HepG2 (cell line): ENCODE measurements around the gene YBX2. TPM values are rescaled to one million over a fixed set of nuclear protein-coding genes. Genes with fewer than 3 reads are reported as not detected.

Source experiments
- ARNT2 ChIP-seq: sonication (generic); formaldehyde crosslinking; IDR thresholded peaks from 2 replicates; pipeline ENCODE4 v1.8.0; 2022; ENCODE audit warnings: mild to moderate bottlenecking, low read depth, missing genetic modification reagents, moderate library complexity
- ELF3 ChIP-seq: IDR thresholded peaks from 2 replicates; pipeline ENCODE4 v1.6.1; 2016; ENCODE audit warnings: missing genetic modification reagents, missing compliant biosample characterization
- MATR3 ChIP-seq: sonication (generic); formaldehyde crosslinking; IDR thresholded peaks from 2 replicates; pipeline ENCODE4 v1.4.0; 2020; ENCODE audit warnings: missing genetic modification reagents
- NR2F2 ChIP-seq: IDR thresholded peaks from 2 replicates; pipeline ENCODE4 v1.6.1; 2012; ENCODE audit warnings: low read depth, inconsistent platforms, borderline replicate concordance
- PAX8 ChIP-seq: sonication (generic); formaldehyde crosslinking; IDR thresholded peaks from 2 replicates; pipeline ENCODE4 v1.8.0; 2022; ENCODE audit warnings: mild to moderate bottlenecking, missing genetic modification reagents, borderline replicate concordance
- POLR2A ChIP-seq, 2 experiments: IDR thresholded peaks; 2 replicates each; pipeline ENCODE4 v1.6.1; 2011; ENCODE audit warnings: low read depth in 2 of 2, low read length in 2 of 2, mild to moderate bottlenecking in 1 of 2, moderate library complexity in 1 of 2; ENCODE audit not compliant: insufficient read depth in 1 of 2
- PPARG ChIP-seq: conservative IDR thresholded peaks from 2 replicates; pipeline ENCODE4 v1.6.1; 2016; ENCODE audit warnings: missing biosample characterization, missing genetic modification reagents
- SALL1 ChIP-seq: sonication (generic); formaldehyde crosslinking; IDR thresholded peaks from 2 replicates; pipeline ENCODE4 v1.8.0; 2022; ENCODE audit warnings: mild to moderate bottlenecking, missing genetic modification reagents
- SNAI1 ChIP-seq: sonication (generic); formaldehyde crosslinking; IDR thresholded peaks from 2 replicates; pipeline ENCODE4 v1.5.0; 2020; ENCODE audit warnings: mild to moderate bottlenecking, missing genetic modification reagents, borderline replicate concordance
- ZNF207 ChIP-seq: fragments of 450-650 bp; IDR thresholded peaks from 2 replicates; pipeline ENCODE4 v1.6.1; 2016; ENCODE audit warnings: antibody characterized with exemption, borderline replicate concordance
- ZNF260 ChIP-seq: sonication (generic); formaldehyde crosslinking; IDR thresholded peaks from 2 replicates; pipeline ENCODE4 v1.4.0; 2020; ENCODE audit warnings: missing genetic modification reagents, low read depth, mild to moderate bottlenecking, borderline replicate concordance
- ZNF768 ChIP-seq: sonication (generic); formaldehyde crosslinking; IDR thresholded peaks from 2 replicates; pipeline ENCODE4 v1.4.0; 2020; ENCODE audit warnings: missing genetic modification reagents
- polyA plus RNA-seq, 8 experiments: library from polyadenylated mRNA; depleted of rRNA in 3 of 8; stranded (reverse) in 7 of 8; unstranded in 1 of 8; fragments of >200 nt; fragmentation: Illumina TruSeq in 4 of 8; extraction: Trizol in 4 of 8; gene quantifications; 2 replicates each; pipeline versions ENCODE4 v1.2.1 to v1.2.3, GENCODE V29; 2011 to 2016; ENCODE audit warnings: low read depth in 4 of 8, missing spikeins in 1 of 8, mixed read lengths in 1 of 8; ENCODE audit not compliant: insufficient read depth in 1 of 8
- total RNA-seq, 5 experiments: library from RNA; depleted of rRNA; stranded (reverse); fragments of >200 nt; fragmentation: Illumina TruSeq; extraction: Trizol; gene quantifications; 2 replicates each; pipeline ENCODE4 v1.2.3, GENCODE V29; 2016; ENCODE audit warnings: low read depth in 1 of 5
- TF ChIP-seq, protein P1 (sequence below): sonication (generic); formaldehyde crosslinking; IDR thresholded peaks from one replicate; pipeline ENCODE4 v1.5.1; 2020; ENCODE audit warnings: mild to moderate bottlenecking, missing genetic modification reagents; ENCODE audit errors: not compliant biosample characterization
- TF ChIP-seq, protein P2 (sequence below): sonication (generic); formaldehyde crosslinking; IDR thresholded peaks from 2 replicates; pipeline ENCODE4 v1.8.1; 2023; ENCODE audit warnings: mild to moderate bottlenecking, moderate library complexity, missing genetic modification reagents
- TF ChIP-seq, protein P3 (sequence below): sonication (generic); formaldehyde crosslinking; IDR thresholded peaks from 2 replicates; pipeline ENCODE4 v1.5.0; 2020; ENCODE audit warnings: missing genetic modification reagents

The YBX2 gene
- total and polyA plus RNA-seq, 2 of the 13 experiments (the other 11 are each of a cell fraction or from before 2014, with no cell fraction given) = 0.12 to 0.22 TPM

DNA sequence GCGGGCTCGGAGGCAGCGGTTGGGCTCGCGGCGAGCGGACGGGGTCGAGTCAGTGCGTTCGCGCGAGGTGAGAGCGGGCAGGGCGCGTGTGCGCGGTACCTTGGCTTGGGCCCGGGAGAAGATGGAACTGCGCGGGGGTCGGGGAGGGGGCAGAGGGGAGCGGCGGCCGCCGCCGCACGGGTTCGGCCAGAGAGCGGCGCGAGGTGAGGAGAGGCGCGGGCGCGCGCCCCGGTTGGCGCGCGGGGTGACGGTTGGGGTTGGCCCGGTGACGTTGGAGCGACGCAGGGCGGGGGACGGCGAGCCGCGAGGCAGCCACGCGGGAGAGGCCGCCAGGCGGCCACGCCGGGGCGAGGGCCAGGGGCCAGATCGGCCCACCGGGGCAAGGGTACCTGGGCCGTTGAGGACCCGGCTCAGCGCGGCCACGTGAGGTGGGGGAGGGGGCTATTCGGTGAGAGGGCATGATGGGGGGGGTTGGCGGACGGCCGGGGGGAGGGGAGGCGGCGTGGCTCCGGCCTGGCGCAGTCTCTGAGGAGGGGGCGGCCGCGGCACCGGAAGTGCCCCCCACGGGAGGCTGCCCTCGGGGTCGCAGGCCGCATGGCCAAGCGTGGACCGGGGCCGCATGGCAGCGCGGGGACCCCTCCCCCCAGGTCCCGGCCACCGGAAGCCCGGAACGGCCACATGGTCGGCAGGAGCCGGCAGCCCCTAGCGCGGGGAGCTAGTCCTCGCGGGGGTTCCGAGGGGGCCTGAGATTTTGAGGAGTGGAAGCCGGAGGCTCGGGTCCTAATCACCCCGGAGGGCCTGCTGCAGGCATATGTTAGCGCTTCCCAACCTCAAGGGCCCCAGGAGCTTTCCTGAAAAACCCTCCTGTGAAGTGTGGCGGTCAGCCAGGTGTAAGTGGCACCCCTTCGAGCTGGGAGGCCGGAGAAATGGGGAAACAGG is 13.5 kb upstream of the YBX2 start (continued):
- TF ChIP-seq, protein P1, sequence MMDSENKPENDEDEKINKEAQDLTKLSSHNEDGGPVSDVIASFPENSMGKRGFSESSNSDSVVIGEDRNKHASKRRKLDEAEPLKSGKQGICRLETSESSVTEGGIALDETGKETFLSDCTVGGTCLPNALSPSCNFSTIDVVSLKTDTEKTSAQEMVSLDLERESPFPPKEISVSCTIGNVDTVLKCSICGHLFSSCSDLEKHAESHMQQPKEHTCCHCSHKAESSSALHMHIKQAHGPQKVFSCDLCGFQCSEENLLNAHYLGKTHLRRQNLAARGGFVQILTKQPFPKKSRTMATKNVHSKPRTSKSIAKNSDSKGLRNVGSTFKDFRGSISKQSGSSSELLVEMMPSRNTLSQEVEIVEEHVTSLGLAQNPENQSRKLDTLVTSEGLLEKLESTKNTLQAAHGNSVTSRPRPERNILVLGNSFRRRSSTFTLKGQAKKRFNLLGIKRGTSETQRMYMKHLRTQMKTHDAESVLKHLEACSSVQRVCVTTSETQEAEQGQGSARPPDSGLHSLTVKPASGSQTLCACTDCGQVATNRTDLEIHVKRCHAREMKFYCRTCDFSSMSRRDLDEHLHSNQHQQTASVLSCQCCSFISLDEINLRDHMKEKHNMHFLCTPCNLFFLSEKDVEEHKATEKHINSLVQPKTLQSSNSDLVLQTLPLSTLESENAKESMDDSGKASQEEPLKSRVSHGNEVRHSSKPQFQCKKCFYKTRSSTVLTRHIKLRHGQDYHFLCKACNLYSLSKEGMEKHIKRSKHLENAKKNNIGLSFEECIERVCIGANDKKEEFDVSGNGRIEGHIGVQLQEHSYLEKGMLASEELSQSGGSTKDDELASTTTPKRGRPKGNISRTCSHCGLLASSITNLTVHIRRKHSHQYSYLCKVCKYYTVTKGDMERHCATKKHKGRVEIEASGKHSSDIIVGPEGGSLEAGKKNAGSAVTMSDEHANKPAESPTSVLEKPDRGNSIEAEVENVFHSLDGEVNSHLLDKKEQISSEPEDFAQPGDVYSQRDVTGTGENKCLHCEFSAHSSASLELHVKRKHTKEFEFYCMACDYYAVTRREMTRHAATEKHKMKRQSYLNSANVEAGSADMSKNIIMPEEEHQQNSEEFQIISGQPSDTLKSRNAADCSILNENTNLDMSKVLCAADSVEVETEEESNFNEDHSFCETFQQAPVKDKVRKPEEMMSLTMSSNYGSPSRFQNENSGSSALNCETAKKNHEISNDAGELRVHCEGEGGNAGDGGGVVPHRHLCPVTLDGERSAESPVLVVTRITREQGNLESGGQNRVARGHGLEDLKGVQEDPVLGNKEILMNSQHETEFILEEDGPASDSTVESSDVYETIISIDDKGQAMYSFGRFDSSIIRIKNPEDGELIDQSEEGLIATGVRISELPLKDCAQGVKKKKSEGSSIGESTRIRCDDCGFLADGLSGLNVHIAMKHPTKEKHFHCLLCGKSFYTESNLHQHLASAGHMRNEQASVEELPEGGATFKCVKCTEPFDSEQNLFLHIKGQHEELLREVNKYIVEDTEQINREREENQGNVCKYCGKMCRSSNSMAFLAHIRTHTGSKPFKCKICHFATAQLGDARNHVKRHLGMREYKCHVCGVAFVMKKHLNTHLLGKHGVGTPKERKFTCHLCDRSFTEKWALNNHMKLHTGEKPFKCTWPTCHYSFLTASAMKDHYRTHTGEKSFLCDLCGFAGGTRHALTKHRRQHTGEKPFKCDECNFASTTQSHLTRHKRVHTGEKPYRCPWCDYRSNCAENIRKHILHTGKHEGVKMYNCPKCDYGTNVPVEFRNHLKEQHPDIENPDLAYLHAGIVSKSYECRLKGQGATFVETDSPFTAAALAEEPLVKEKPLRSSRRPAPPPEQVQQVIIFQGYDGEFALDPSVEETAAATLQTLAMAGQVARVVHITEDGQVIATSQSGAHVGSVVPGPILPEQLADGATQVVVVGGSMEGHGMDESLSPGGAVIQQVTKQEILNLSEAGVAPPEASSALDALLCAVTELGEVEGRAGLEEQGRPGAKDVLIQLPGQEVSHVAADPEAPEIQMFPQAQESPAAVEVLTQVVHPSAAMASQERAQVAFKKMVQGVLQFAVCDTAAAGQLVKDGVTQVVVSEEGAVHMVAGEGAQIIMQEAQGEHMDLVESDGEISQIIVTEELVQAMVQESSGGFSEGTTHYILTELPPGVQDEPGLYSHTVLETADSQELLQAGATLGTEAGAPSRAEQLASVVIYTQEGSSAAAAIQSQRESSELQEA (CRISPR knock-in tag) = no peak
- TF ChIP-seq ELF3 (CRISPR knock-in tag) = no peak
- peak in 1 of 2 experiments; percentile 61; a peak in 2 of 4 replicates for TF ChIP-seq POLR2A (IDR thresholded peaks at IDR 0.05; ENCODE audit: insufficient read depth in 1 of 2, low read depth in 2 of 2, low read length in 2 of 2)
- TF ChIP-seq, protein P2, sequence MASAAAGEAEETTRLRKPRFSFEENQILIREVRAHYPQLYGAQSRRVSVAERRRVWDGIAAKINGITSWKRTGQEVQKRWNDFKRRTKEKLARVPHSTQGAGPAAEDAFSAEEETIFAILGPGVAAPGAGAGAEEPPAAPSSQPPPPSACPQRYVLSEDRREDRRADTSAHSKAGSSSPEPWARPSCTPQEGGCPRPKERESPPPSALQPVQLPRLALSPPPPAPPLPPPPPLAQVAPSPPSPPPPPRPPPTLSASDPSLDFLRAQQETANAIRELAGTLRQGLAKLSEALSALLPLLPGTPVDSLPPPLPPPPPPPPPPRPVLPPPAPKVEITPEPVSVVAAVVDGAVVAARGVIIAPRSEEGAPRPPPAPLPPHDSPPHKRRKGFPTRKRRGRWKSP = peak; percentile 62; the same call in 1 of the 2 replicates
- peak; percentile 50; the same call in 1 of the 2 replicates for TF ChIP-seq PAX8 (CRISPR knock-in tag)
- TF ChIP-seq MATR3 (CRISPR knock-in tag) = no peak
- TF ChIP-seq ZNF768 (CRISPR knock-in tag) = peak; percentile 47; the same call in 1 of the 2 replicates
- TF ChIP-seq, protein P3, sequence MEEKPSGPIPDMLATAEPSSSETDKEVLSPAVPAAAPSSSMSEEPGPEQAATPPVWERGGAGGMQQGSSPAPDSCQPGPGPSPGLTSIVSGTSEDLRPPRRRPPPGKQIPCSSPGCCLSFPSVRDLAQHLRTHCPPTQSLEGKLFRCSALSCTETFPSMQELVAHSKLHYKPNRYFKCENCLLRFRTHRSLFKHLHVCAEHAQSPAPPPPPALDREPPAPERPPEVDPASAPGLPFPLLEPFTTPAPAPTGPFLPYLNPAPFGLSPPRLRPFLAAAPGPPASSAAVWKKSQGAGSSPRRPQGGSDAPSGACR (CRISPR knock-in tag) = no peak
- 0 out of 2 replicates have a peak, but pooled peaks have one; percentile 15 for TF ChIP-seq PPARG (CRISPR knock-in tag)
- TF ChIP-seq SALL1 (CRISPR knock-in tag) = 0 out of 2 replicates have a peak, but pooled peaks have one; percentile 34
- TF ChIP-seq NR2F2 = 0 out of 2 replicates have a peak, but pooled peaks have one; percentile 18
- TF ChIP-seq ARNT2 (CRISPR knock-in tag) = peak; percentile 25; the same call in 1 of the 2 replicates
- no peak for TF ChIP-seq ZNF260 (CRISPR knock-in tag)
- peak; percentile 72; the same call in 1 of the 2 replicates for TF ChIP-seq SNAI1 (CRISPR knock-in tag)
- no peak for TF ChIP-seq ZNF207
